ENCODE data around the gene ZBTB46. TPM values are rescaled to one million over a fixed set of nuclear protein-coding genes. Genes with fewer than 3 reads are reported as not detected.
"Not testable (repeated sequence)": the region's sequence is repeated elsewhere in the genome, so short reads cannot be mapped to it uniquely, and the experiment has no call there.

Gene ZBTB46
- total RNA-seq, 1 donor from 2014 or later, result 39.5 TPM

- intact Hi-C loops (cut with DNase I), result no loop called here
- Histone ChIP-seq H3K9me3 (no peaks in the 10 kb centered on the region), H3K27ac (peak overlapping the region in 1 of 2 donors; percentile 52), H3K4me1 (no peaks in the 10 kb centered on the region), H3K27me3 (no peaks in the 10 kb centered on the region), H3K4me3 (no peak overlapping the region), H3K36me3 (peaks cover 84 to 96% of the 10 kb centered on the region in 2 donors)
- no peak for TF ChIP-seq CTCF (IDR thresholded peaks at IDR 0.05)
- peak; percentile 41 to 77 for DNase-seq (ENCODE audit: low spot score in 2 of 2)
Measured at GRCh38 chr20:63873477-63873971, 42.5 kb upstream of the ZBTB46 start.

- peaks cover 0 to 21% of the 10 kb centered on the region in 2 donors for H3K4me1 ChIP-seq
- H3K4me3 ChIP-seq, result no peak overlapping the region
- H3K27ac ChIP-seq, result no peak overlapping the region
- DNase-seq (ENCODE audit: low spot score in 2 of 2), result no peak
- intact Hi-C loops (cut with DNase I), result loop anchor here (5.0 to 10.0 kb wide), 2 partner anchors 241 to 1073 kb away; partner anchors contain the start of genes GMEB2 and MRGBP
- TF ChIP-seq CTCF (IDR thresholded peaks at IDR 0.05), result no peak
- no peaks in the 10 kb centered on the region for H3K9me3 ChIP-seq
- H3K27me3 ChIP-seq, result no peaks in the 10 kb centered on the region
- peaks cover 44% of the 10 kb centered on the region in 2 donors for H3K36me3 ChIP-seq
Measured at GRCh38 chr20:63868264-63868663, 37.2 kb upstream of the ZBTB46 start.

GRCh38 chr20:63867042-63867441 lies 36.0 kb upstream of the ZBTB46 start:
- H3K4me1 ChIP-seq, result peaks cover 0 to 22% of the 10 kb centered on the region in 2 donors
- not testable (repeated sequence) for DNase-seq (ENCODE audit: low spot score in 2 of 2)
- H3K36me3 ChIP-seq, result peaks cover 37% of the 10 kb centered on the region in 2 donors

GRCh38 chr20:63864978-63865640 lies 34.0 kb upstream of the ZBTB46 start, which contains the start of gene TPD52L2:
Gene TPD52L2, plus strand, starts transcription at chr20:63865270. Its CDS starts 96 bp downstream, at chr20:63865366.
- peak within 1 kb of the TSS; percentile 77 to 92 for H3K4me3 ChIP-seq
- intact Hi-C loops (cut with DNase I), result loop anchor here (1.0 to 10.0 kb wide), 8 partner anchors 29 to 1070 kb away; partner anchors contain the start of genes GMEB2, MRGBP and ZBTB46
- H3K9me3 ChIP-seq, result no peaks in the 10 kb centered on the region
- peak within 1 kb of the TSS; percentile 92 to 98 for H3K27ac ChIP-seq
- peak; percentile 95 to 99 for DNase-seq (ENCODE audit: low spot score in 2 of 2)
- peaks cover 20 to 29% of the 10 kb centered on the region in 2 donors for H3K36me3 ChIP-seq
- peak in 1 of 3 experiments; percentile 5 for TF ChIP-seq CTCF (IDR thresholded peaks at IDR 0.05)
- peaks cover 0 to 22% of the 10 kb centered on the region in 2 donors for H3K4me1 ChIP-seq
- no peaks in the 10 kb centered on the region for H3K27me3 ChIP-seq

More at GRCh38 chr20:63867042-63867441, 36.0 kb upstream of the ZBTB46 start:
- H3K4me3 ChIP-seq, H3K27ac ChIP-seq, H3K9me3 ChIP-seq, H3K27me3 ChIP-seq: not testable (repeated sequence)
- intact Hi-C loops (cut with DNase I), result loop anchor here (5.0 to 10.0 kb wide), 2 partner anchors 240 to 1072 kb away; partner anchors contain the start of genes GMEB2 and MRGBP

- Histone ChIP-seq H3K27me3 (no peaks in the 10 kb centered on the region), H3K36me3 (peaks cover 14 to 23% of the 10 kb centered on the region in 2 donors), H3K9me3 (no peaks in the 10 kb centered on the region), H3K27ac (peak overlapping the region; percentile 77 to 98), H3K4me3 (peak overlapping the region; percentile 77 to 92), H3K4me1 (peaks cover 0 to 22% of the 10 kb centered on the region in 2 donors)
- no peak for DNase-seq (ENCODE audit: low spot score in 2 of 2)
- intact Hi-C loops (cut with DNase I), result loop anchor here (1.0 to 10.0 kb wide), 5 partner anchors 29 to 1070 kb away; partner anchors contain the start of gene MRGBP
- peak in 1 of 3 experiments; percentile 10 for TF ChIP-seq CTCF (IDR thresholded peaks at IDR 0.05)
Measured at GRCh38 chr20:63864545-63864977, 33.5 kb upstream of the ZBTB46 start.
